GM12878 (cell line): ENCODE data around the gene DHCR7. TPM values are rescaled to one million over a fixed set of nuclear protein-coding genes. Genes with fewer than 3 reads are reported as not detected.

ENCODE experiments used
- ATF7 ChIP-seq: fragments of 450-650 bp; IDR thresholded peaks from 2 replicates; pipeline ENCODE4 v1.6.1; 2016; ENCODE audit warnings: low read depth, mild to moderate bottlenecking
- CBFB ChIP-seq: IDR thresholded peaks from 2 replicates; pipeline ENCODE4 v1.6.1; 2016; ENCODE audit warnings: antibody characterized with exemption, low read depth
- CEBPB ChIP-seq, 2 experiments: fragments of 150-350 bp in 1 of 2; IDR thresholded peaks; 2 replicates each; pipeline ENCODE4 v1.6.1; 2012 to 2014; ENCODE audit warnings: low read depth in 2 of 2, low read length in 2 of 2, borderline replicate concordance in 1 of 2, inconsistent platforms in 1 of 2
- MEF2A ChIP-seq: IDR thresholded peaks from 2 replicates; pipeline ENCODE4 v1.6.1; 2011; ENCODE audit warnings: low read depth, mild to moderate bottlenecking, low read length, moderate library complexity; ENCODE audit not compliant: insufficient read depth
- MLLT1 ChIP-seq: fragments of 450-650 bp; IDR thresholded peaks from 2 replicates; pipeline ENCODE4 v1.6.1; 2016; ENCODE audit warnings: mild to moderate bottlenecking
- NR2F1 ChIP-seq: fragments of 450-650 bp; conservative IDR thresholded peaks from 2 replicates; pipeline ENCODE4 v1.6.1; 2017; ENCODE audit warnings: mild to moderate bottlenecking
- POU2F2 ChIP-seq: IDR thresholded peaks from 3 replicates; pipeline ENCODE4 v1.6.1; 2011; ENCODE audit warnings: low read depth, mild to moderate bottlenecking, low read length, borderline replicate concordance
- SP1 ChIP-seq: IDR thresholded peaks from one replicate; pipeline ENCODE4 v1.6.1; 2011; ENCODE audit warnings: low read depth, low read length
- YY1 ChIP-seq: IDR thresholded peaks from 2 replicates; pipeline ENCODE4 v1.6.1; 2011; ENCODE audit warnings: low read depth, mild to moderate bottlenecking, low read length
- ZBTB33 ChIP-seq: fragments of 450-650 bp; IDR thresholded peaks from 2 replicates; pipeline ENCODE4 v1.6.1; 2017; ENCODE audit warnings: mild to moderate bottlenecking
- ZNF592 ChIP-seq: fragments of 450-650 bp; IDR thresholded peaks from 2 replicates; pipeline ENCODE4 v1.6.1; 2017; ENCODE audit warnings: mild to moderate bottlenecking, moderate library complexity
- polyA plus RNA-seq, 11 experiments: library from polyadenylated mRNA; depleted of rRNA in 4 of 11; unstranded in 6 of 11; stranded (reverse) in 5 of 11; fragments of >200 nt; fragmentation: Nextera tagmentation in 4 of 11; fragmentation: Illumina TruSeq in 1 of 11; extraction: Ambion mirVana in 4 of 11; extraction: Trizol in 1 of 11; gene quantifications; 1 replicate in 1 of 11; 2 replicates in 10 of 11; pipeline versions ENCODE4 v1.2.1 to v1.2.3, GENCODE V29; 2011 to 2016; ENCODE audit warnings: inconsistent platforms in 2 of 11, missing spikeins in 2 of 11, low read depth in 1 of 11
- total RNA-seq, 4 experiments: library from RNA; depleted of rRNA in 3 of 4; stranded (reverse); fragments of >200 nt in 3 of 4; fragmentation: Illumina TruSeq in 1 of 4; extraction: Trizol in 1 of 4; gene quantifications; 2 replicates each; pipeline versions ENCODE4 v1.2.1 to v1.2.3, GENCODE V29; 2013 to 2021

Gene DHCR7
- total and polyA plus RNA-seq, 10 of the 15 experiments (the other 5 are each of a cell fraction or from before 2014, with no cell fraction given), result 4.2 to 115 (median 57.8) TPM

- no peak for TF ChIP-seq ZBTB33
- TF ChIP-seq YY1, result no peak
- no peak for TF ChIP-seq ATF7
- TF ChIP-seq POU2F2, result no peak
- TF ChIP-seq MEF2A, result no peak
- TF ChIP-seq ZNF592, result no peak
- no peak for TF ChIP-seq SP1
- TF ChIP-seq MLLT1, result no peak
- no peak for TF ChIP-seq NR2F1
- TF ChIP-seq CBFB, result no peak
- no peak for TF ChIP-seq CEBPB (IDR thresholded peaks at IDR 0.05; ENCODE audit: borderline replicate concordance in 1 of 2, low read depth in 2 of 2, low read length in 2 of 2)
Measured at GRCh38 chr11:71397331-71397860, 50.8 kb downstream of the DHCR7 start (continued).
